ENCODE data around the gene XRCC6.
A peak's percentile ranks its signal among the peaks of the same experiment; 100 is the strongest.
"Not testable (repeated sequence)": the region's sequence is repeated elsewhere in the genome, so short reads cannot be mapped to it uniquely, and the experiment has no call there.

Gene XRCC6

DNA sequence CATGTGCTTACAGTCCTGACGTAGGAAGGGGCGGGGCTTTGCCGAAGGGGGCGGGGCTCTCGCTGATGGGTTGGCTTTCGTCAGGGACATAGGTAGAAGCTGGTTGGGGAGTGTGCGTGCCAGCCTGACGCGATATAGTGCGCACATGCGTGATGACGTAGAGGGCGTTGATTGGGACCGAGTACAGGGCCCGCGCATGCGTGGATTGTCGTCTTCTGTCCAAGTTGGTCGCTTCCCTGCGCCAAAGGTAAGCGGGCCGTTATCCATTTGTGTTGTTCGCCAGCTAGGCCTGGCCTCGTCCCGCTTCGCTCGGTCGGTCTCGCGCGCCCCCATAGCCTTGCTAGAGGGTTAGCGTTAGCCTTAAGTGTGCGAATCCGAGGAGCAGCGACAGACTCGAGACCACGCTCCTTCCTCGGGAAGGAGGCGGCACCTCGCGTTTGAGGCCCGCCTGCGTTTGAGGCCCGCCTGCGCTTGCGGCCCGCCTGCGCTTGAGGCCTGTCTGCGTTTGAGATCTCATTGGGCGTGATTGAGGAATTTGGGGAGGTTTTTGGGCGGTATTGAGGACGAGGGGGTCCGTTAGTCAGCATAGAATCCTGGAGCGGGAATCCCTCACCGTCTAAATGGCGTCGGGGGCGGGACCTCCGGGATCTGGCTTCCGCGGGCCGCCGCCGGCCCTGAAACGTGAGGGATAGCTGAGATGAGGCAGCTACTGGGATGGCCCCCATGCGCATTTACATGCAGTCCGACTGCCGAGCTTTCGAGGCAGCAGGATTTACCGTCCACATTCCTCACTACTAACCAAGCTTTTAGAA, at the start of gene XRCC6:
Gene XRCC6 (plus strand): TSS at position 197 of the 812 bp plus-strand sequence. CDS start 710 bp downstream, outside the sequence.
- DNase-seq (ENCODE audit: low read depth in 1 of 2, low spot score in 1 of 2) = peak; percentile 96 to 98
- TF ChIP-seq JUND (IDR thresholded peaks at IDR 0.05; ENCODE audit: low read depth) = no peak
- in situ Hi-C loops (cut with HindIII; ENCODE audit: low pct_unique_long_range_greater_than_20kb, low sequenced_read_pairs) = no loop called here

DNA sequence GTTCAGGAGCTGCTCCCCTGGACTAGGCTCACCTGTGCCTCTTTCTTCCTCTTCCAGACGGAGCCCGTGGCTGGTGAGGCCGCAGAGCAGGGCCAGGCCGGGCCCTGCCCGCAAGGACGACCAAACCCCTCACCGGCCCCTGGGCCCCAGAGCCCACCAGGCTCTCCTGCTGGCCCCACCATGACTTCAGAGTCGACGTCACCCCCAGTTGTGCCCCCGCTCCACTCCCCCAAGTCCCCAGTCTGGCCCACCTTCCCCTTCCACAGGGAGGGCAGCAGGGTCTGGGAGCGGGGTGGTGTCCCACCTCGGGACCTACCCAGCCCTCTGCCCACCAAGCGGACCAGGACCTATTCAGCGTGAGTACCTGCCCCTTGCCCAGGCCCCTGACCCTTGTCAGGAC, 49.3 kb upstream of the XRCC6 start:
- in situ Hi-C loops (cut with HindIII; ENCODE audit: low pct_unique_long_range_greater_than_20kb, low sequenced_read_pairs) = no loop called here
- no peak for TF ChIP-seq JUND (IDR thresholded peaks at IDR 0.05; ENCODE audit: low read depth)
- no peak for DNase-seq (ENCODE audit: low read depth in 1 of 2, low spot score in 1 of 2)

DNA sequence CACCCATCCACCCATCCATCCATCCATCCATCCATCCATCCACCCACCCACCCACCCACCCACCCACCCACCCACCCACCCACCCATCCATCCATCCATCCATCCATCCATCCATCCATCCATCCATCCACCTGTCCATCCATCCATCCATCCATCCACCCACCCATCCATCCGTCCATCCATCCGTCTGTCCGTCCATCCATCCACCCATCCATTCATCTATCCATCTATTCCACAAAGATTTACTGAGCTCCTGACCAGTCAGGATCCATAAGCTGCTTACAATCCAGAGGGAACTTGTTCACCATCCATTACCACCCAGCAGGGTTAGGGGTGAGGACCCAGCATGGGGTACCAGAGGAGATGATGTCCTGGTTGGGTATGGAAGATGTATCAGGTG, 48.8 kb upstream of the XRCC6 start:
- DNase-seq (ENCODE audit: low read depth in 1 of 2, low spot score in 1 of 2); in situ Hi-C loops (cut with HindIII; ENCODE audit: low pct_unique_long_range_greater_than_20kb, low sequenced_read_pairs): not testable (repeated sequence)

DNA sequence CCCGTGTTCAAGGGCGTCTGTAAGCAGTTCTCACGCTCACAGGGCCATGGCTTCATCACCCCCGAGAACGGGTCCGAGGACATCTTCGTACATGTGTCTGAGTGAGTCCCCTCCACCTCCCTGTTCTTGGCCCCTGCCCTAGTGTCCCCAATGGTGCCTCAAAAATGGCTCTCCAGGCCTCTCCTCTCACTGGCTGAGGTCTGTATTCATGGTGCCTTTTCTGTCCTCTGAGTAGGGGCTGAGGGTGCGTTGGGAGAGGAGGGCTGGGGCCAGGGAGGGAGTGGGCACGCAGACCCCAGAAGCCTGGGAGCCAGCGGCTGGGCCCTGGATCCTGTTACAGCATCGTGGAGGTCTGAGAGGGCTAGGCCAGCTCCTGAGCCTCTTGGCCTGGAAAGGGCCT, 47.4 kb upstream of the XRCC6 start:
- TF ChIP-seq JUND (IDR thresholded peaks at IDR 0.05; ENCODE audit: low read depth) = no peak
- in situ Hi-C loops (cut with HindIII; ENCODE audit: low pct_unique_long_range_greater_than_20kb, low sequenced_read_pairs) = no loop called here

DNA sequence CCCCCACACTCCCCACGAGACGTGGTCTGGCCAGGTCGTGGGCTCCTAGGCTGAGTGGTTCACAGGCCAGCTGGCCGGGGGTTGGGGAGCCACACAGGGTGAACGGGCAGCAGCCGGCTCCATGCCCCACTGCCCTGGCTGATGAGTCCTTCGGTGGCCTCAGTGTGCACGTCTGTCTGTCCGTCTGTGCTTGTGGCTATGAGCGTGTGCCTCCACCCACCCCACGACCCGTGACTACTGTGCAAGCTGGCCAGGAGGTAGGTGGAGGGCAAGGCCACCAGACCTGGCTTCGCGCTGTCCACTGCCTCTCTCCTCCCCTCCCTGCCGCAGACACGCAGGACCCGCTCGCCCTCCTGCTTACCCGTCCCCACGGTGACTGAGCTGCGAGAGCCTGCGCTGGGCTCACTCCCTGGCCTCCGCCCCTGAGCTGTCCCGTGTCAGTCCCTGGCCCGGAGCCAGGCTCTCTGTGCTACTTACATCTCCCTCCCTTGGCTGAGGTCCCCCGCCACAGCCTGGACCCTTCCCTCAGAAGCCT, 46.2 kb upstream of the XRCC6 start:
- in situ Hi-C loops (cut with HindIII; ENCODE audit: low pct_unique_long_range_greater_than_20kb, low sequenced_read_pairs) = no loop called here
- no peak for DNase-seq (ENCODE audit: low read depth in 1 of 2, low spot score in 1 of 2)
- TF ChIP-seq JUND (IDR thresholded peaks at IDR 0.05; ENCODE audit: low read depth) = no peak

More for the DNA sequence above, 47.4 kb upstream of the XRCC6 start:
- DNase-seq (ENCODE audit: low read depth in 1 of 2, low spot score in 1 of 2) = no peak

DNA sequence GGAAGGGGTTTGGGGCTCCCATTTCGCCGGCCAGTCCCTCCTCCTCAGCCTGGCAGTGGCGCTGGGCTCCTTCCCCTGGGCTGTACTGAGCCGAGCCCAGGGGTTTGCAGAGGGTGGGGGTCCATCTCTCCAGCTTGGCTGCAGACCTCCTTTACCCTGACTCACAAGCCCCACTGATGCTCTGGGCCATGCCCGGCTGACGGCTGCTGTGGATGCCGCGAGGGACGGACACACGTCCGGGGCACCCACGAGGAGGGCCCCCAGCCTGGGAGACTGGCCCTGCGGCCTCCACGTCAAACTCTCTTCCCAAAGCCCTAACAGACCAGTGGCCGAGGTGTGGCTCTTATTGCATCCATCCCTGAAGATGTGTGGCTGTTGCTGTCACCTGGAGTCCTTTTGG, 45.6 kb upstream of the XRCC6 start:
- no peak for DNase-seq (ENCODE audit: low read depth in 1 of 2, low spot score in 1 of 2)
- in situ Hi-C loops (cut with HindIII; ENCODE audit: low pct_unique_long_range_greater_than_20kb, low sequenced_read_pairs) = no loop called here
- no peak for TF ChIP-seq JUND (IDR thresholded peaks at IDR 0.05; ENCODE audit: low read depth)

DNA sequence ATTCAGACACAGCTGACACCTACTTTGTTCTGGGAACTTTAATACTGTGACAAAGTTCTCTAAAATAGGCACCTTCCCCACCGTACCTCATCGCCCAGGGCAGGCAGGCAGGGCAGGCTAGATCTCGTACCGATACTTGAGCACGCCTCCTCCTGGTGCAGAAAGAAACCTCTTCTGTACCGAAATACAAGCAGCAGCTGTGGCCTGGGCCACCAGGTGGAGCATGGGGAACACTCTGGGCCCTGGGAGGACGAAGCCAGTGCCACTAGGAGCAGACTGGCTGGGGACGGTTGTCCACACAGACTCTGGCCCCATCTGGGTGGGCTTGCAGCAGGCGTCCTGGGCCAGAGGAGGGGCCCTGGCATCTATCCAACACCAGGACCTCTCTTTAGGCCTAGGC, 44.2 kb upstream of the XRCC6 start:
- TF ChIP-seq JUND (IDR thresholded peaks at IDR 0.05; ENCODE audit: low read depth) = no peak
- in situ Hi-C loops (cut with HindIII; ENCODE audit: low pct_unique_long_range_greater_than_20kb, low sequenced_read_pairs) = no loop called here
- DNase-seq (ENCODE audit: low read depth in 1 of 2, low spot score in 1 of 2) = peak; percentile 77 to 83

DNA sequence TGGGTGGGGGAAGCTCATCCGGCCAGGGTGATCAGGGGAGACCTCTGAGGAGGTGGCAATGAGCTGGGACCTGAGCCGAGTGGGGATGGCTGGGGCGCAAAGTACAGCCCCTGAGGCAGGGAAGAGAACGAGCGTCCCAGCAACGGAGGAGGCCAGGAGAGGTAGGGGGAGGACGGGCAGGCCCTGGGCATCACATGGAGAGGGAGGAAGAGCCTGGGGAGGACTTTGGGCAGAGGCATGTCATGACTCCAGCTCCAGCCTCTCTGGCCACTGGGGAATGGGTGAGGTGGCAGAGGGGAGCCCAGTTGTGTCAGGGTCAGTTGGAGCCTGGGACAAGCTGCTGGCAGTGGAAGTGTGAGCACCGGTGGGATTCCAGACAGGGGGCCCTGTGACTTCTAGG, 43.0 kb upstream of the XRCC6 start:
- in situ Hi-C loops (cut with HindIII; ENCODE audit: low pct_unique_long_range_greater_than_20kb, low sequenced_read_pairs) = no loop called here
- DNase-seq (ENCODE audit: low read depth in 1 of 2, low spot score in 1 of 2) = no peak
- no peak for TF ChIP-seq JUND (IDR thresholded peaks at IDR 0.05; ENCODE audit: low read depth)

- no peak for DNase-seq (ENCODE audit: low read depth in 1 of 2, low spot score in 1 of 2)
- in situ Hi-C loops (cut with HindIII; ENCODE audit: low pct_unique_long_range_greater_than_20kb, low sequenced_read_pairs) = no loop called here
- no peak for TF ChIP-seq JUND (IDR thresholded peaks at IDR 0.05; ENCODE audit: low read depth)
Measured at GRCh38 chr22:41578818-41579217, 42.3 kb upstream of the XRCC6 start.

GRCh38 chr22:41579297-41579996, 41.6 kb upstream of the XRCC6 start:
- no peak for DNase-seq (ENCODE audit: low read depth in 1 of 2, low spot score in 1 of 2)
- in situ Hi-C loops (cut with HindIII; ENCODE audit: low pct_unique_long_range_greater_than_20kb, low sequenced_read_pairs) = no loop called here
- no peak for TF ChIP-seq JUND (IDR thresholded peaks at IDR 0.05; ENCODE audit: low read depth)

DNA sequence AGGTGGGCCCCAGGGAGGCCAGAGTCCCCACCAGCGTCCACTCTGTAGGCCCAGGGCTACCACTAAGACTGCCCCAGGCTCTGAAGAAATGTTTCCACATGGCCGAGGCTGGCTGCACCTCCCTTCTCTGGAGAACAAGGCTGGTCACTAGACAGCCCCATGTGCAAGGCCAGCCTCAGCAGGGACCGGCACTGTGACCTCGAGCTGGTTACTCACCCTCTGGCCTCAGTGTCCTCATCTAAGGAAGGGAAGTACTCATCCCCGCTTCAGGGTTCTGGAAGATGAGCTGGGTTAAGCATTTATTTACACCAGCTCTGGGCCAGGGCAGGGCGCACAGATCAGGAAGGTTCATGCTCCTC, 41.1 kb upstream of the XRCC6 start:
- in situ Hi-C loops (cut with HindIII; ENCODE audit: low pct_unique_long_range_greater_than_20kb, low sequenced_read_pairs) = no loop called here
- no peak for DNase-seq (ENCODE audit: low read depth in 1 of 2, low spot score in 1 of 2)
- no peak for TF ChIP-seq JUND (IDR thresholded peaks at IDR 0.05; ENCODE audit: low read depth)

DNA sequence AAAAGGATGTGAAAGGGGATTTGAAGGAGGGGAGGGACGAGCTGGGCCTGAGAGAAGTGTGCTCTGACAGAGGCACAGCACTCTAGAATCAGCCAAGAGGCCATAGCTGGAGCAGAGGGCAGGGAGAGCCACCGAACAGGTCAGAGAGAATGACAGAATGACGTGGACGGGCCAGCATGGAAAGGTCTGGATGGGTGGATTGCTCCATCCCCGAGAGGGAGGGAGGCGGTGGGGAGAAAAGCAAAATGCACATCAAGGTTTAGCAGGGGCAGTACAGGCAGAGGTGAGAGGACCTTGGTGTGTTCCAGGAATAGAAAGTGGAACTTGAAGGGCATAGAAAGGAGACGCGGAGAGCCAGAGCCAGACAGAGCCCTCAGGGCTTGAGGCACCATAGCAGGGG, 38.4 kb upstream of the XRCC6 start:
- no peak for TF ChIP-seq JUND (IDR thresholded peaks at IDR 0.05; ENCODE audit: low read depth)
- DNase-seq (ENCODE audit: low read depth in 1 of 2, low spot score in 1 of 2) = no peak
- in situ Hi-C loops (cut with HindIII; ENCODE audit: low pct_unique_long_range_greater_than_20kb, low sequenced_read_pairs) = no loop called here

DNA sequence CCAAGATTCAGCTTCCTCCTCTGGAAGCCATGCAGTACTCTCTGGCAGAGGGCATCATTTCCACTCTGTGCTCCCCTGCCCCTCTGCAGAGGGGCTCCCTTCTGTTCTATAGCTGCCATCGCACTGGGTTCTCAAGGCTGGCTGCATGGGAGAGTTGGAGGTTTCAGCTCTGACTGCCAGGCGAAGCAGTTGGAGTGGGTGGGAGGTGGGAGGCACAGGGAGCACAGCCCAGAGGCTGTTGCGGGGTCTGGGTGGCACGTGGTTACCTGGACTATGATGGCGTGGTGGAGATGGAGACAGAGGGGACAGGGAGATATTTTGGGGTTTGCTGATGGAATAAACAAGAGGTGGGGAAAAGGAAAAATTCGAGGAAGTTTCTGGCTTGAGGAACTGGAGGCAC, 36.2 kb upstream of the XRCC6 start:
- no peak for TF ChIP-seq JUND (IDR thresholded peaks at IDR 0.05; ENCODE audit: low read depth)
- in situ Hi-C loops (cut with HindIII; ENCODE audit: low pct_unique_long_range_greater_than_20kb, low sequenced_read_pairs) = no loop called here
- DNase-seq (ENCODE audit: low read depth in 1 of 2, low spot score in 1 of 2) = no peak

All from T47D (cell line).